GM20000 (cell line): ENCODE results near the gene RAB19.

ENCODE experiments used
- DNase-seq: peaks from one replicate; pipeline ENCODE4 v3.0.0; 2012; ENCODE audit warnings: low spot score
- CTCF ChIP-seq: IDR thresholded peaks from 2 replicates; pipeline ENCODE4 v1.5.1; 2012; ENCODE audit warnings: mild to moderate bottlenecking, control low read depth; ENCODE audit errors: extremely low read depth, missing control alignments

The RAB19 gene

GRCh38 chr7:140403878-140404564, at the start of gene RAB19:
TSS of gene RAB19 (plus strand) at chr7:140404058. CDS start at chr7:140407647, 3,589 bp downstream.
- peak; percentile 43 for DNase-seq
- TF ChIP-seq CTCF, result no peak

- no peak for DNase-seq
- no peak for TF ChIP-seq CTCF
Measured at GRCh38 chr7:140358024-140358411, 45.8 kb upstream of the RAB19 start.

GRCh38 chr7:140358412-140359051, 45.3 kb upstream of the RAB19 start:
- no peak for TF ChIP-seq CTCF
- DNase-seq, result no peak

- TF ChIP-seq CTCF, result no peak
- no peak for DNase-seq
Measured at GRCh38 chr7:140360697-140361229, 43.1 kb upstream of the RAB19 start.

- DNase-seq, result no peak
- TF ChIP-seq CTCF, result no peak
Measured at GRCh38 chr7:140364819-140365218, 39.0 kb upstream of the RAB19 start.

- TF ChIP-seq CTCF, result no peak
- DNase-seq, result no peak
Measured at GRCh38 chr7:140367528-140367927, 36.3 kb upstream of the RAB19 start.

GRCh38 chr7:140369294-140369693, 34.6 kb upstream of the RAB19 start:
- DNase-seq, result no peak
- TF ChIP-seq CTCF, result no peak
